GM18508 (cell line): ENCODE data around the gene PCDH9.

Experiments used
- ATAC-seq: cut with Tn5 transposase; IDR thresholded peaks from one replicate; pipeline ENCODE4 v1.9.1; 2021; ENCODE audit warnings: moderate number of reproducible peaks; ENCODE audit not compliant: insufficient read depth, unreplicated experiment

PCDH9 gene

GRCh38 chr13:67229481-67230403, at the start of gene PCDH9:
TSS of gene PCDH9 (minus strand) at chr13:67230336. CDS start at chr13:67228440, 1,896 bp downstream.
- no peak for ATAC-seq

GRCh38 chr13:67278235-67278634, 48.1 kb upstream of the PCDH9 start:
- no peak for ATAC-seq

DNA sequence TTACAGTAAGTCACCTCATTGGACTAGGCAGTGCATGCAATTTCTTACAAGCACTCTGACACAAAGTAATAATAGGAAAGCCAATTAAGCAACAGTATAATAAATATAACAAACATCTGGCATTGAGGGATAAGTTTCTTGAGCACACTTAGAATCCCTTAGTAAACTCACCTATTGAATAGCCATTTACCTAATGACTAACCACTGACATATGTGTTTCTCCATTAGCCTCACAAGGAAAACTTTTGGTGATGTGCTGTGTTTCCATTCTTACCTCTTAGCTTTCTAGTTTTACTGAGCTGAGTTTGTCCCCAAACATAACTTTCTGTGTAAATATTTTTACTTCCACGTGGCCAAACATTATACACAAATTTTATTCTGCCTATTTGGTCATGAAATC, 47.4 kb upstream of the PCDH9 start:
- ATAC-seq: no peak

- no peak for ATAC-seq
Measured at GRCh38 chr13:67275351-67275960, 45.3 kb upstream of the PCDH9 start.

DNA sequence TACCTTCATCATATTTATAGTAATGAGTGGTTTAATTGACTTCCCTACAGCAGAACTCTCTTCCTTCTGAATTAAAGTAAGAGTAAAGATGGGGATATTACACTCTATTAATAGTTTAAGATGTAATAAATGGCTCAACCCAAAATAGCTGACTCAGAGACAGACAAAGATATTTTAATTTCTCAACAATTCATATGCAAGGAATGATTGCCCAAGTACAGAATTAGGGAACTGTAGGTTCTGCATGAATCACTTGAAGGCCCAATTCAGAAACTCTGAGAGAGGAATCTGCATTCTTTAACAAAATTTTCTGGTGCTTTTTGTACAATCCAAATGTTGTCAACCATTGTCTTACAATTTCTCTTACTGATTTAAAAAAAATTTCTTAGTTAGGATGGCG, 42.9 kb upstream of the PCDH9 start:
- no peak for ATAC-seq

DNA sequence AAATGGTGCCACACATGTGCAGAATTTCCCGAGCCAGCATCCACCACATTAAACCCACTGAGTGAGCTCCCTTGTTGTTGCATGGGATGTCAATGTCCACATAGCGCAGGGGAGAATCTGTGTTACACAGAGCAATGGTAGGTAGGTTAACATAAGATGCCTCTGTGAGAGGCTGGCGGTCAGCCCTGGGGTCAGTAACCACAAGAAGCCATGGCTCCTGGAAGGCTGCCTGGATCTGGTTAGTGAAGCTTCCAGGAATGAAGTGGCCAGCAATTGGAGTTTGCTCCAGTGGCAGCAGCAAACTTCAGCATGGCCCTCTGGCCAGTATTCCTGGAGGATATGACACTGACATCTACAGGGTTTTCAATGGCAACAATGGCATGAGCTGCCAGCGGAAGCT, 37.0 kb upstream of the PCDH9 start:
- ATAC-seq: no peak

- ATAC-seq: no peak
Measured at GRCh38 chr13:67259208-67259607, 29.1 kb upstream of the PCDH9 start.

DNA sequence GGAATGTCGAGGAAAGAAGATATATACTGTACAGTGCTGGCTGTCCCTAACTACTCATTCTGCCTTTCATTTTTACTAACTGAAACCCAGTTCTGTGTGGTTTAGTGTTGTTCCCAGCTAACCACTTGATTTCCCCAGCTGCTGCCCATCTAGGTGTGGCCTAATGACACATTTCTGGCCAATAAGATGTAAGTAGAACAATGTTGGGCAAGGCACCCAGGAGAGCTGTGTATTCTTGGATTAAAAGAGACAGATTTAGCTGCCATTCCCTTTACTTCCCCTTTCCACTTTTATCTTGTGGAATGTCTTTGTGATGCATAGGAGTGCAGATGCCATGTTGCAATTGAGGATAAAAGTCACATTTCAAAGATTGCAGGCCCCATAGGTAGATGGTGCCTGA, 28.3 kb upstream of the PCDH9 start:
- peak; percentile 73 for ATAC-seq

GRCh38 chr13:67238861-67239260, 8.7 kb upstream of the PCDH9 start:
- ATAC-seq: no peak

DNA sequence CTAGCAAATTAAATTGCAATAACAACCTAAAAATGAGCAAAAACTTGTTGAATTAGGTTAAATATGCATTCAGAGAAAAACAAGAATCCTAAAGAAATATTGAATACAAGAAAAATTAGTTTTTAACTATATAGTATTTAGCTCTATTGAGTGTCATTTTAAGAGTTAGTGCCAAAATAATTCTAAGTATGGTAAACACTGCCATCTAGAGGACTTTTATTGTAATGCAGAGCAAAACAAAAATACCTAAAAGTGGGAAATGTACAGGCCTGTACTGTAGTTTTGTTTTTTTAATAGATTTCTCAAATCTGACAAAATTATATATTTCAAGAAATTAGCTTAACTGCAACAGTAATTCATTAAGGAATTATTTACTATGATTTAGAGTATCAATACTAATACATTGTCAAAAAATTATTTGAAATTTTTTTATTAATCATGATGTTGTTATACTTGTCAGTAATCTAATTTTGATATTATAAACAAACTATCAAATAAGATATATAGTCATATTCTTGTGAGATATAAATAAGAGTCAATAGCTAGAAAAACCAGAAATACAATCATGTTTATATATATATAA, 8.2 kb upstream of the PCDH9 start:
- ATAC-seq: peak; percentile 78

DNA sequence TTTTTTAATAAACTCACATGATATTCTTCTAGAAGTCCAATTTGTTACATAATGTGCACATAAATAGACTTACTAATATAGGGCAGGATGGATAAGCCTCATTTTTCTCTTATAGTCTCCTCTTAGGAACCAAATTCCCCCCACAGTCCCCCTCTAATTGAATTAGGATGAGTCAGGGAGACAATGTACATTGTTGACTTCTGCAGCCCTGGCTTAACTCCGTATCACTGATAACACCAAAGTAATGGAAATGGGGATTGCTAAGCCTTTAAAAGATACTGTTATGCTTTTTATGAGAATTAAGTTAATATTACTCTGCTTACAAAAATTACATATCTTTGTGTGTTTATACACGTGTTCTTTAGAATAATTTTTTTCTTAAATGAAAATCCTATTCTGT, 5.1 kb upstream of the PCDH9 start:
- no peak for ATAC-seq

DNA sequence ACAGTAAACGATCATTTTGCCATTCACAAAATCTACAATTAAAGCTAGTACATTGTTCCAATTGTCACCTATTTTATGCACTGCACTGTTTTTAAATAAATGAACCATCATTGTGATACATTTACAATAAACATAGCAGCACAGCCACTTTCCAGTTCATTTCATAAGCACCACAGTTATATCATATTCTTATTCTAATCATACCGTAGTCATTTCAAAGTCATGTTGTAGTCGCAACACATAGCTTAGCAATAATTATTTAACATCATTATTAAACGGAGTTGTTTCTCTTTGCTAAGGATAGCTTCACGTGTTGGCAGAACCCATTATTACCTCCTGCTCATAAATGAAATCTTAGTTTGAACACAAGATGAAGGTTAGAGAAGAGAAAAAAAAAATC, 2.2 kb upstream of the PCDH9 start:
- ATAC-seq: no peak

GRCh38 chr13:67231289-67232000, 1.3 kb upstream of the PCDH9 start:
- ATAC-seq: no peak

DNA sequence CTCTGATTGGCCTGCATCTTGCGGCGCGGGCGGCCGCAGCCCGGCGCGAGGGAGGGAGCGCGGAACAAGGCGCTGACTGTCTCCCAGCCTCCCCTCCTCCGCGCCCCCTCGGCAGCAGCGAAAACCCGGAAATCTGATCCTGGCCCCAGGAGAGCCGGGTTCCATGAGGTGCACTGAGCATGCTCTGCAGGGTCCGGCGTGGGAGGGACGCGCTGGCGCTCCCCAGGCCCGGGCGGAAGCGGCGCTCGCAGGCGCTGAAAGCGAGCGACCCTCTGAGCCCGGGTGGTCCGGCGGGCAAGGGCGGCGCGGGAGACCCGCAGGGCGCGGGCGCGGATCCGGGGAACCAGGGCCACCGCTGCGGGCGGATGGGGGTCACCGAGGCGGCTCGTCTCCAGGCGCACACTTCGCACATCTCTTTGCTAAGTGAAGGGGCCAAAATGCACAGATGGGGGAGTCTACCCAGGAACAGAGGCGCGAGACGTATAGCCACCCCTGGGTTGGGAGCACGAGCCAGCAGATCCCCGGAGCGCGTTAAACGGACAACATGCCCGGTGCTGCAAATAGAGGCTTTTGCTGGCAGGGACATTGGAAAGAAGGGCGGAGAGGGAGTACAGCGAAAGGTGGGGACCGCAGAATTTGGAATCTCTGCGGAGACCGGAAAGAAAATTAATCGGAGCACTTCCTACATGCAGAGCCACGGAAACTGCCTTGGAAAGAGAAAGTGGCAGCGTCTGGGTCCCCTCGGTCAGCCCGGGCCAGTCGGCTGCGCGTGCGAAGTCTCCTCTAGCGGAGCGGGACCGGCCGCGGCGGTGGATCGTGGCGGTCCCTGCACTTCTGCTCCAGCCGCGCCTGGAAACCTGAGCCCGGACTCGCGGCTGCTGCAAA, 510 bp upstream of the PCDH9 start:
- peak; percentile 91 for ATAC-seq

DNA sequence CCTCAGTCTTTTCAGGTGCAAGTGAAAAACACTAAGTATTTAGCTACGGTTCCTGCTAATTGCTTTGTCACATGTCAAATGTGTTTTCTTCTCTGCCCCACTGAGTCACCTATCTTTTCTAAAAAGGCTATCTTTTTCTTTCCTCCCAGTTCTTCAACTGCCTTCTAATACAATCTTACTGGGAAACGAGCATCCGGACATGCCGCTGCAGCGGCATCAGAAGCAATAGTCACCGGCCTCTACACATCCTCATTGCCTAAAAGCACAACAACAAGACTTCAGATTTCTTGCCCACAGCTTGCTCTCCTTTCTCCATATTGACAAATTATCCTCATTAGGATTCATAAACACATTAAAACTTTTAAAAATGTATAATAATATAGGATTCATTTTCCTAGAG, 1.2 kb downstream of the PCDH9 start:
- ATAC-seq: no peak

DNA sequence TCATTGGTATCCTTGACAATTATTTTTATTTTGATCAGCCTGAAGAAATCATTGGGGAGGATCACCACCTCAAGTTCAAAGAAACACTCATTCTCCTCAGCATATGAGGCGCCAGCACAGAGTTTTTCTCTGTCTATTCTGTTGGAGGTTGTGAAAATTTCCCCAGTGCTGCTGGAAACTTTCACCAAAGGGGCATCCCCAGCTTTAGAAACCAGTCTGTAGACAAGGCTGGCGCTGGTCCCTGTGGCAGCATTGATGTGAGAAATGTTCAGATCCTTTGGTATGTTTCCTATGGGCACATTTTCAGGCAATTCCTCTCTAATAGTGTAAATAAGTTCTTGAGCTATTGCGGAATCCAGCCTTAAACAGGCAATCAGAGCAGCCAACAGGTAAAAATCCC, 2.1 kb downstream of the PCDH9 start:
- no peak for ATAC-seq

- ATAC-seq: no peak
Measured at GRCh38 chr13:67227131-67227983, 2.8 kb downstream of the PCDH9 start.

DNA sequence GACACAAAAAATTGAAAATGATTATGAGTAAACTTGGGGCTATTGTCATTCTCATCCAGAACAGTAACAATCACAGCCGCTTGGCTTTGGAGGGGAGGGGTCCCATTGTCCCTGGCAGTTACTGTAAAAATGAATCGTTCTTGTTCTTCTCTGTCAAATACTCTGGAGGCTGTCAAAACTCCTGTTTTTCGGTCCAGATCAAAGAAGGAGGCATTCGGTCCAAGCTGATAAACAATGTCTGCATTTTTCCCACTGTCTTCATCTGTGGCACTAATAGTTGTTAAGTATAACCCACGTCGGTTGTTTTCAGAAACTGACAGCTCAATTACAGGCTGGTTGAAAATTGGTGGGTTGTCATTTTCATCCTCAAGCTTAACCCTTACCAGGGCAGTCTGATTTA, 3.4 kb downstream of the PCDH9 start:
- no peak for ATAC-seq
